ENCODE results near the gene NUP93.

NUP93 gene

GRCh38 chr16:56728027-56728426 lies 1.9 kb upstream of the NUP93 start:
- no peak for TF ChIP-seq CTCF (IDR thresholded peaks at IDR 0.05)

GRCh38 chr16:56728980-56729734 lies 772 bp upstream of the NUP93 start:
- no peak for TF ChIP-seq CTCF (IDR thresholded peaks at IDR 0.05)

GRCh38 chr16:56732366-56732765 lies 2.4 kb downstream of the NUP93 start:
- no peak for TF ChIP-seq CTCF (IDR thresholded peaks at IDR 0.05)

GRCh38 chr16:56732832-56733231 lies 2.9 kb downstream of the NUP93 start:
- no peak for TF ChIP-seq CTCF (IDR thresholded peaks at IDR 0.05)

DNA sequence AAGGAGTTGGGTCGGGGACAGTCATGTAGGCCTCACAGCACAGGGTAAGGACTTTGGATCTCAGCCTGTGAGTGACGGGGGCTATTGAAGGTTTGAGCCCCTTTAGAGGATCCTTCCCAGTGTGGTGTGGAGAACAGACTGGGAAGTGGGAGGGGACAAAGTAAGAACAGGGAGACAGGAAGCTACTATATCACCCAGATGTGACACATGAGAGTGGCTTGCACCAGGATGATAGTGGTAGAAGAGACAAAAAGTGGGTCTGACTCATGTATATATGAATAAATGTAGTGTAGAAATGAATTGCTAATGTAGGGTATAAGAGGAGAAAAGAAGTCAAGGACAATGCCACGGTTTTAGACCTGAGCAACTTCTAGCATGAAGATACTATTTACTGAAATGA lies 4.5 kb downstream of the NUP93 start:
- TF ChIP-seq CTCF (IDR thresholded peaks at IDR 0.05) = no peak

GRCh38 chr16:56736476-56736875 lies 6.5 kb downstream of the NUP93 start:
- TF ChIP-seq CTCF (IDR thresholded peaks at IDR 0.05) = no peak

- no peak for TF ChIP-seq CTCF (IDR thresholded peaks at IDR 0.05)
Observed at GRCh38 chr16:56737539-56737938, 7.6 kb downstream of the NUP93 start.

DNA sequence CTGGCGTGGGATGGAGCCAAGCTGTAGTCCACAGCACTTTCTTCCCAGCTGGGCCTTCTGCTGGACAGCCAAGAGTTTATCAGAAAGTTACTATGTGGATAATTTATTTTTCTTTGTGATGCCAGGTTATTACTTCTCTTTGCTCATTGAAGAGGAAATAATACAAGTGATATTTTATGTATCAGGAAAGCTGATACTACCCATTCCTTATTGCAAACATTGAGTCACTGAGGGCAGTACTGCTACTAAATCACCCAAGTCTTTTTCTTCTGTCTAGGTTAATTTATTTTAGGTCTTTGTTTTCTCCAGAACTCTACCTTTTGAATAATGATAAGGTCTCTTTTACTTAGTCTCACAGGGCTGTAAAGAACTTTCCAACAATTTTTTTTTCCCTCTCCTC lies 8.3 kb downstream of the NUP93 start:
- TF ChIP-seq CTCF (IDR thresholded peaks at IDR 0.05) = no peak
